Endothelial cell of umbilical vein (primary cell): Measurements from ENCODE around the gene SLC22A6. TPM values are rescaled to one million over a fixed set of nuclear protein-coding genes. Genes with fewer than 3 reads are reported as not detected.

Source experiments
- BruUV-seq: library from RNA; stranded (reverse); fragments of 400-500 nt; replicated peaks from 2 replicates; lab custom pipeline; 2021; lab: Mats Ljungman, UMichigan
- CTCF ChIA-PET: fragments of 300-600, 350-600 bp; sonication (Branson Sonifier 250); formaldehyde crosslinking; loops from one replicate; lab custom pipeline; 2021; ENCODE audit warnings: antibody characterized with exemption, inconsistent platforms; lab: Charles Lee
- POLR2A ChIA-PET: fragments of 300-600, 350-600 bp; sonication (Branson Sonifier 250); formaldehyde crosslinking; loops from one replicate; lab custom pipeline; 2021; ENCODE audit warnings: antibody characterized with exemption, inconsistent platforms; lab: Charles Lee
- DNase-seq: peaks from one replicate; pipeline ENCODE4 v3.0.0-alpha.2; 2011; ENCODE audit warnings: low read depth, low spot score
- FAIRE-seq: peaks from 2 replicates; lab custom pipeline; 2011; peaks lifted over from hg19 to GRCh38; lab: Jason Lieb, UNC
- H2AFZ ChIP-seq: 2 replicates; pipeline ENCODE4 v1.6.0; 2012; ENCODE audit warnings: low read depth, low read length, control low read depth, inconsistent platforms
- H3K27ac ChIP-seq: 2 replicates; pipeline ENCODE4 v1.5.1; 2011; ENCODE audit warnings: low read depth, mild to moderate bottlenecking, control low read depth, low read length, moderate library complexity; ENCODE audit not compliant: insufficient read depth
- H3K27me3 ChIP-seq, 2 experiments: 2 replicates each; pipeline versions ENCODE4 v1.6.0 to v1.6.1; 2011; ENCODE audit warnings: low read length in 2 of 2, mixed read lengths in 1 of 2; ENCODE audit not compliant: control insufficient read depth in 2 of 2, insufficient read depth in 2 of 2
- H3K36me3 ChIP-seq, 2 experiments: 2 replicates in 1 of 2; 3 replicates in 1 of 2; pipeline ENCODE4 v1.5.1; 2011; ENCODE audit warnings: low read length in 2 of 2, mild to moderate bottlenecking in 1 of 2, moderate library complexity in 1 of 2; ENCODE audit not compliant: control insufficient read depth in 2 of 2, insufficient read depth in 2 of 2; ENCODE audit errors: extremely low read depth in 1 of 2
- H3K4me1 ChIP-seq: 3 replicates; pipeline ENCODE4 v1.5.1; 2011; ENCODE audit warnings: mild to moderate bottlenecking, low read length; ENCODE audit not compliant: control insufficient read depth, insufficient read depth; ENCODE audit errors: extremely low read depth
- H3K4me2 ChIP-seq: 2 replicates; pipeline ENCODE4 v1.6.1; 2011; ENCODE audit warnings: low read length, control low read depth, mixed read lengths; ENCODE audit not compliant: insufficient read depth
- H3K4me3 ChIP-seq, 3 experiments: fragments of 200-600 bp in 1 of 3; sonication (generic), shearing (Covaris generic) in 1 of 3; replicated peaks in 1 of 3; 2 replicates each; pipeline ENCODE4 v1.5.1; 2011 to 2016; ENCODE audit warnings: control low read depth in 3 of 3, low read length in 3 of 3, mild to moderate bottlenecking in 2 of 3, inconsistent platforms in 1 of 3, low read depth in 1 of 3, moderate library complexity in 1 of 3; ENCODE audit not compliant: insufficient read depth in 1 of 3
- H3K79me2 ChIP-seq: 2 replicates; pipeline ENCODE4 v1.6.0; 2012; ENCODE audit warnings: low read length, inconsistent platforms; ENCODE audit not compliant: control insufficient read depth, insufficient read depth
- H3K9ac ChIP-seq: replicated peaks from 2 replicates; pipeline ENCODE3; 2011; ENCODE audit warnings: low read length, control low read depth; ENCODE audit not compliant: insufficient read depth; ENCODE audit errors: extremely low read depth
- H3K9me1 ChIP-seq: replicated peaks from 3 replicates; pipeline ENCODE4 v1.6.0; 2011; ENCODE audit warnings: mild to moderate bottlenecking, low read length; ENCODE audit not compliant: control insufficient read depth, insufficient read depth; ENCODE audit errors: extremely low read depth
- H3K9me3 ChIP-seq: replicated peaks from 2 replicates; pipeline ENCODE4 v1.5.1; 2012; ENCODE audit warnings: low read length, inconsistent platforms; ENCODE audit not compliant: control insufficient read depth, insufficient read depth
- H4K20me1 ChIP-seq: replicated peaks from 2 replicates; pipeline ENCODE3; 2011; ENCODE audit warnings: mild to moderate bottlenecking, low read length; ENCODE audit not compliant: control insufficient read depth, insufficient read depth; ENCODE audit errors: extremely low read depth
- CTCF ChIP-seq, 2 donors: IDR thresholded peaks; 1 replicate in 1 of 2; 2 replicates in 1 of 2; pipeline ENCODE4 v1.5.1; 2011; ENCODE audit warnings: low read length in 2 of 2, mild to moderate bottlenecking in 2 of 2, moderate library complexity in 2 of 2, control low read depth in 1 of 2, inconsistent platforms in 1 of 2, low read depth in 1 of 2; ENCODE audit not compliant: insufficient read depth in 1 of 2; ENCODE audit errors: extremely low read depth in 1 of 2
- EZH2 ChIP-seq: IDR thresholded peaks from 2 replicates; pipeline ENCODE4 v1.6.1; 2012; ENCODE audit warnings: borderline replicate concordance, low read depth, mild to moderate bottlenecking, moderate library complexity, low read length, inconsistent platforms; ENCODE audit not compliant: severe bottlenecking
- FOS ChIP-seq: IDR thresholded peaks from 2 replicates; pipeline ENCODE4 v1.6.1; 2011; ENCODE audit warnings: mild to moderate bottlenecking, low read length, moderate library complexity, borderline replicate concordance; ENCODE audit not compliant: insufficient read depth
- GATA2 ChIP-seq: IDR thresholded peaks from 2 replicates; pipeline ENCODE4 v1.7.0; 2011; ENCODE audit warnings: low read depth, mild to moderate bottlenecking, moderate library complexity, mixed read lengths, low read length; ENCODE audit not compliant: insufficient read length, insufficient read depth
- JUN ChIP-seq: IDR thresholded peaks from 2 replicates; pipeline ENCODE4 v1.6.1; 2011; ENCODE audit warnings: borderline replicate concordance, low read depth; ENCODE audit not compliant: insufficient read length, insufficient read depth
- MYC ChIP-seq: IDR thresholded peaks from one replicate; pipeline ENCODE4 v1.6.1; 2011; ENCODE audit warnings: mild to moderate bottlenecking, low read depth, low read length
- POLR2A ChIP-seq: IDR thresholded peaks from 2 replicates; pipeline ENCODE4 v1.6.1; 2012; ENCODE audit warnings: low read depth, mild to moderate bottlenecking, control low read depth, low read length
- POLR2AphosphoS5 ChIP-seq: IDR thresholded peaks from 2 replicates; pipeline ENCODE4 v1.6.1; 2012; ENCODE audit warnings: low read depth, mild to moderate bottlenecking, control low read depth, low read length, moderate library complexity; ENCODE audit not compliant: insufficient read depth
- dilution Hi-C: fragments of 300-500 bp; cut with MboI; formaldehyde crosslinking; loops from one replicate; pipeline ENCODE4 v1.15.0; 2019; ENCODE audit warnings: low sequenced_read_pairs; ENCODE audit not compliant: extremely low pct_ligation_motif_present
- intact Hi-C: fragments of 100-400 bp; cut with micrococcal nuclease; formaldehyde crosslinking; loops from one replicate; pipeline ENCODE4 v1.10.0; 2022
- polyA plus RNA-seq, 4 experiments: library from polyadenylated mRNA; depleted of rRNA in 3 of 4; stranded (reverse) in 3 of 4; unstranded in 1 of 4; fragments of >200 nt; gene quantifications; 2 replicates each; pipeline versions ENCODE4 v1.2.1 to v1.2.3, GENCODE V29; 2011 to 2012; ENCODE audit warnings: missing spikeins in 1 of 4
- total RNA-seq: library from RNA; stranded (reverse); gene quantifications from 2 replicates; pipeline ENCODE4 v1.2.3, GENCODE V29; 2021
- TF ChIP-seq, protein P1 (sequence below): IDR thresholded peaks from 2 replicates; pipeline ENCODE4 v1.6.1; 2011; ENCODE audit not compliant: insufficient read depth, insufficient read length

Gene SLC22A6
- total and polyA plus RNA-seq, 2 donors (not counting 3 experiments of a cell fraction or from before 2014, with no cell fraction given) = not detected

GRCh38 chr11:62988276-62988675 is 3.5 kb upstream of the SLC22A6 start:
- POLR2A ChIA-PET = no interaction called here
- no peak for DNase-seq
- dilution Hi-C loops = no loop called here

More at GRCh38 chr11:62988276-62988675, 3.5 kb upstream of the SLC22A6 start:
- TF ChIP-seq JUN (no peak), EZH2 (no peak), MYC (no peak), GATA2 (no peak), FOS (no peak), POLR2AphosphoS5 (no peak), CTCF (IDR thresholded peaks at IDR 0.05; ENCODE audit: extremely low read depth in 1 of 2, insufficient read depth in 1 of 2, low read depth in 1 of 2, low read length in 2 of 2) (no peak), POLR2A (no peak)
- TF ChIP-seq, protein P1, sequence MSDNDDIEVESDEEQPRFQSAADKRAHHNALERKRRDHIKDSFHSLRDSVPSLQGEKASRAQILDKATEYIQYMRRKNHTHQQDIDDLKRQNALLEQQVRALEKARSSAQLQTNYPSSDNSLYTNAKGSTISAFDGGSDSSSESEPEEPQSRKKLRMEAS = no peak
- intact Hi-C loops = no loop called here
- Histone ChIP-seq H3K27me3 (peaks cover 0 to 2% of the 10 kb centered on the region in 2 experiments), H4K20me1 (no peaks in the 10 kb centered on the region), H3K9ac (no peak overlapping the region), H3K4me3 (no peak overlapping the region), H3K9me1 (no peaks in the 10 kb centered on the region), H3K36me3 (no peaks in the 10 kb centered on the region), H3K4me2 (no peak overlapping the region), H3K9me3 (no peaks in the 10 kb centered on the region), H3K27ac (no peak overlapping the region), H3K4me1 (no peaks in the 10 kb centered on the region), H3K79me2 (no peaks in the 10 kb centered on the region), H2AFZ (no peak overlapping the region)
- CTCF ChIA-PET = no interaction called here
- BruUV-seq = no TSS peak
- FAIRE-seq = no peak
